ENCODE measurements around the gene MID1IP1. TPM values are rescaled to one million over a fixed set of nuclear protein-coding genes. Genes with fewer than 3 reads are reported as not detected.

Gene MID1IP1
- polyA plus RNA-seq, 1 donor from 2014 or later, result 8.2 TPM

- Histone ChIP-seq H3K4me2 (ENCODE audit: low read length) (no peak overlapping the region), H4K20me1 (ENCODE audit: insufficient read depth) (no peaks in the 10 kb centered on the region), H3K27ac (ENCODE audit: low read length) (no peak overlapping the region), H3K27me3 (ENCODE audit: insufficient read depth, low read depth, low read length) (no peaks in the 10 kb centered on the region), H3K4me3 (ENCODE audit: low read length) (no peak overlapping the region), H3K9me3 (ENCODE audit: low read length) (no peaks in the 10 kb centered on the region), H3F3A (ENCODE audit: insufficient read depth, low read length, poor library complexity, severe bottlenecking) (no peaks in the 10 kb centered on the region), H3K9me2 (ENCODE audit: insufficient read depth, low read length) (no peaks in the 10 kb centered on the region), H3K9ac (ENCODE audit: low read length) (no peak overlapping the region), H3K79me2 (replicated peaks; ENCODE audit: insufficient read depth, low read length) (no peaks in the 10 kb centered on the region), H2AFZ (ENCODE audit: low read depth, low read length) (no peak overlapping the region), H3K36me3 (ENCODE audit: insufficient read depth, low read length) (no peaks in the 10 kb centered on the region)
- TF ChIP-seq EP300 (conservative IDR thresholded peaks at IDR 0.05; ENCODE audit: poor library complexity, severe bottlenecking) (no peak), MXI1 (conservative IDR thresholded peaks at IDR 0.05; ENCODE audit: poor library complexity, severe bottlenecking) (no peak), SMC3 (conservative IDR thresholded peaks at IDR 0.05; ENCODE audit: poor library complexity) (no peak), EZH2 (IDR thresholded peaks at IDR 0.05; ENCODE audit: borderline replicate concordance, insufficient read depth, low read length, poor library complexity, severe bottlenecking) (no peak), TAF1 (IDR thresholded peaks at IDR 0.05; ENCODE audit: low read depth) (no peak), RAD21 (conservative IDR thresholded peaks at IDR 0.05) (no peak), POLR2AphosphoS5 (IDR thresholded peaks at IDR 0.05) (no peak)
- TF ChIP-seq, protein P1, sequence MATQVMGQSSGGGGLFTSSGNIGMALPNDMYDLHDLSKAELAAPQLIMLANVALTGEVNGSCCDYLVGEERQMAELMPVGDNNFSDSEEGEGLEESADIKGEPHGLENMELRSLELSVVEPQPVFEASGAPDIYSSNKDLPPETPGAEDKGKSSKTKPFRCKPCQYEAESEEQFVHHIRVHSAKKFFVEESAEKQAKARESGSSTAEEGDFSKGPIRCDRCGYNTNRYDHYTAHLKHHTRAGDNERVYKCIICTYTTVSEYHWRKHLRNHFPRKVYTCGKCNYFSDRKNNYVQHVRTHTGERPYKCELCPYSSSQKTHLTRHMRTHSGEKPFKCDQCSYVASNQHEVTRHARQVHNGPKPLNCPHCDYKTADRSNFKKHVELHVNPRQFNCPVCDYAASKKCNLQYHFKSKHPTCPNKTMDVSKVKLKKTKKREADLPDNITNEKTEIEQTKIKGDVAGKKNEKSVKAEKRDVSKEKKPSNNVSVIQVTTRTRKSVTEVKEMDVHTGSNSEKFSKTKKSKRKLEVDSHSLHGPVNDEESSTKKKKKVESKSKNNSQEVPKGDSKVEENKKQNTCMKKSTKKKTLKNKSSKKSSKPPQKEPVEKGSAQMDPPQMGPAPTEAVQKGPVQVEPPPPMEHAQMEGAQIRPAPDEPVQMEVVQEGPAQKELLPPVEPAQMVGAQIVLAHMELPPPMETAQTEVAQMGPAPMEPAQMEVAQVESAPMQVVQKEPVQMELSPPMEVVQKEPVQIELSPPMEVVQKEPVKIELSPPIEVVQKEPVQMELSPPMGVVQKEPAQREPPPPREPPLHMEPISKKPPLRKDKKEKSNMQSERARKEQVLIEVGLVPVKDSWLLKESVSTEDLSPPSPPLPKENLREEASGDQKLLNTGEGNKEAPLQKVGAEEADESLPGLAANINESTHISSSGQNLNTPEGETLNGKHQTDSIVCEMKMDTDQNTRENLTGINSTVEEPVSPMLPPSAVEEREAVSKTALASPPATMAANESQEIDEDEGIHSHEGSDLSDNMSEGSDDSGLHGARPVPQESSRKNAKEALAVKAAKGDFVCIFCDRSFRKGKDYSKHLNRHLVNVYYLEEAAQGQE (IDR thresholded peaks at IDR 0.05; ENCODE audit: borderline replicate concordance), result no peak
- TF ChIP-seq, protein P2, sequence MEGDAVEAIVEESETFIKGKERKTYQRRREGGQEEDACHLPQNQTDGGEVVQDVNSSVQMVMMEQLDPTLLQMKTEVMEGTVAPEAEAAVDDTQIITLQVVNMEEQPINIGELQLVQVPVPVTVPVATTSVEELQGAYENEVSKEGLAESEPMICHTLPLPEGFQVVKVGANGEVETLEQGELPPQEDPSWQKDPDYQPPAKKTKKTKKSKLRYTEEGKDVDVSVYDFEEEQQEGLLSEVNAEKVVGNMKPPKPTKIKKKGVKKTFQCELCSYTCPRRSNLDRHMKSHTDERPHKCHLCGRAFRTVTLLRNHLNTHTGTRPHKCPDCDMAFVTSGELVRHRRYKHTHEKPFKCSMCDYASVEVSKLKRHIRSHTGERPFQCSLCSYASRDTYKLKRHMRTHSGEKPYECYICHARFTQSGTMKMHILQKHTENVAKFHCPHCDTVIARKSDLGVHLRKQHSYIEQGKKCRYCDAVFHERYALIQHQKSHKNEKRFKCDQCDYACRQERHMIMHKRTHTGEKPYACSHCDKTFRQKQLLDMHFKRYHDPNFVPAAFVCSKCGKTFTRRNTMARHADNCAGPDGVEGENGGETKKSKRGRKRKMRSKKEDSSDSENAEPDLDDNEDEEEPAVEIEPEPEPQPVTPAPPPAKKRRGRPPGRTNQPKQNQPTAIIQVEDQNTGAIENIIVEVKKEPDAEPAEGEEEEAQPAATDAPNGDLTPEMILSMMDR (IDR thresholded peaks at IDR 0.05; ENCODE audit: poor library complexity, severe bottlenecking), result no peak
Measured at GRCh38 chrX:38841750-38842149, 40.5 kb downstream of the MID1IP1 start.

DNA sequence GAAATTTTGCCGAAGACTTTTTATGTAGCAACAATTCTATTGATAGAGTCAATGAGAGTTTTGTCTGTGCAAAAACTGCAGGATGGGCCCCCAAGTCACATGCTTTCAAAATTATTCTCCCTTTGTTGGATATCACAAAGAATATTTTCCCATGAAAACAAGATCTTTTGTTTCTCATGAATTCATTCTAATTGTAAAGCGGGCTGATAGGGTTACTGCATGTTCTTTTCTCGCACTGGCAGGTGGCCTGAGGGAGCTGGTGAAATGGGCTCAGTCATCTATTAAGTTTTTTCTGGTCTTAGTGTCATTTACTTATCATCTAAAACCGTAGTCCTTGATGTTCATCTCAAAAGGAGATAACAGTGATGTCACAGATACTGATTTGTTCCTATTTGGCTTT is 44.2 kb downstream of the MID1IP1 start:
- Histone ChIP-seq H3K79me2 (replicated peaks; ENCODE audit: insufficient read depth, low read length) (no peaks in the 10 kb centered on the region), H3K27ac (ENCODE audit: low read length) (no peak overlapping the region), H3K4me3 (ENCODE audit: low read length) (no peak overlapping the region), H3K9ac (ENCODE audit: low read length) (no peak overlapping the region), H2AFZ (ENCODE audit: low read depth, low read length) (no peak overlapping the region), H4K20me1 (ENCODE audit: insufficient read depth) (no peaks in the 10 kb centered on the region), H3K9me3 (ENCODE audit: low read length) (no peaks in the 10 kb centered on the region), H3K4me2 (ENCODE audit: low read length) (no peak overlapping the region), H3K9me2 (ENCODE audit: insufficient read depth, low read length) (no peaks in the 10 kb centered on the region), H3K36me3 (ENCODE audit: insufficient read depth, low read length) (no peaks in the 10 kb centered on the region), H3F3A (ENCODE audit: insufficient read depth, low read length, poor library complexity, severe bottlenecking) (no peaks in the 10 kb centered on the region), H3K27me3 (ENCODE audit: insufficient read depth, low read depth, low read length) (no peaks in the 10 kb centered on the region)
- TF ChIP-seq SMC3 (conservative IDR thresholded peaks at IDR 0.05; ENCODE audit: poor library complexity) (no peak), POLR2AphosphoS5 (IDR thresholded peaks at IDR 0.05) (no peak), TAF1 (IDR thresholded peaks at IDR 0.05; ENCODE audit: low read depth) (no peak), EP300 (conservative IDR thresholded peaks at IDR 0.05; ENCODE audit: poor library complexity, severe bottlenecking) (no peak), EZH2 (IDR thresholded peaks at IDR 0.05; ENCODE audit: borderline replicate concordance, insufficient read depth, low read length, poor library complexity, severe bottlenecking) (no peak), MXI1 (conservative IDR thresholded peaks at IDR 0.05; ENCODE audit: poor library complexity, severe bottlenecking) (no peak), RAD21 (conservative IDR thresholded peaks at IDR 0.05) (no peak)
- TF ChIP-seq, protein P1 (IDR thresholded peaks at IDR 0.05; ENCODE audit: borderline replicate concordance), result no peak
- TF ChIP-seq, protein P2 (IDR thresholded peaks at IDR 0.05; ENCODE audit: poor library complexity, severe bottlenecking), result no peak

Measured in neural cell (in vitro differentiated cells).